ENCODE measurements around the gene KLHL30.

Gene KLHL30

DNA sequence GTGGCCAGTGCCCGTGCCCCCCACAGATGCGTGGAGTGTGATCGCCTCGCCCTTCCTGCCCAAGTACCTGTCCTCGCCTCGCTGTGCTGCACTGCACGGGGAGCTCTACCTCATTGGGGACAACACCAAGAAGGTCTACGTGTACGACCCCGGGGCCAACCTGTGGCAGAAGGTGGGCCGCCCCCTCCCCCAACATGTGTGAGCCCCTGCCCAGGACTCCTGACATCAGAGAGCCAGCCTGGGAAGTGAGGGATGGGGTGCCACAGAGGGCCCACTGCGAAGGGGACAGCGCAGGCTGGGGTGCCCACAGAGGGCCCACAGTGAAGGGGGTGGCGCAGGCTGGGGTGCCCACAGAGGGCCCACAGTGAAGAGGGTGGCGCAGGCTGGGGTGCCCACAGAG lies 10.5 kb downstream of the KLHL30 start:
- DNase-seq = no peak

DNA sequence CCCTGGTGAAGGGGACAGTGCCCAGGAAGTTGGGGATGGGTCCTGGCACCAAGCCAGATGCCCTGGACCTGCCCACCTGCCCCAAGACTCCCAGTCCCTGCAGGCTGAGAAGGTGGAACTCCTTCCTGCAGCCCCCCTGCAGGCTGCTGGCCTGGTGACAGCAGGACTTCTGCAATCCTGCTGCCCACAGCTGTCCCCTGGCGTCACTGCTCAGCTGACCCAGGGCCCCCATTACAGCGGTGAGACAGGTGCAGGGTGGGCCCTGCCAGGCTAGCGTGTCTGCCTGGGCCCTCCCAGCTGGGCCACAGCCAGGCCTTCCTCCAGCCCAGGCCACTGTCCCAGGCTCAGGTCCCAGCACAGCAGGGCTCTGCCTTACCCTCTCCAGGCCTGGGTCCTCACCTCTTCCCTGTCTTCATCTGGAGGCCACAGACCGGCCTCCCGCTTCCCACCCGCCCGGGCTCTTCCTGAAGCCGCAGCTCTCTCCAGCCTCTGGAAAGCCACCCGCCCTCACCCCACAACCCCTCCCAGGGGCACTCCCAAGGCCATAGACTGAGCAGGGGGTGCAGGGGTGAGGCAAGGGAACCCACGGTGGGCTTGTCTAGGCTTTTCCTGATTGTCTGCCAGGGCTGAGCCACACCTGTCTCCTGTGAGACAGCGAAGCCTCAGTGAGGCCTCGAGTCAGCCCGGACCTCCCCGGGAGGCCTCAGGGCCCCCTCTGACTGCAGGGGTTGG lies 11.5 kb downstream of the KLHL30 start:
- no peak for DNase-seq

DNA sequence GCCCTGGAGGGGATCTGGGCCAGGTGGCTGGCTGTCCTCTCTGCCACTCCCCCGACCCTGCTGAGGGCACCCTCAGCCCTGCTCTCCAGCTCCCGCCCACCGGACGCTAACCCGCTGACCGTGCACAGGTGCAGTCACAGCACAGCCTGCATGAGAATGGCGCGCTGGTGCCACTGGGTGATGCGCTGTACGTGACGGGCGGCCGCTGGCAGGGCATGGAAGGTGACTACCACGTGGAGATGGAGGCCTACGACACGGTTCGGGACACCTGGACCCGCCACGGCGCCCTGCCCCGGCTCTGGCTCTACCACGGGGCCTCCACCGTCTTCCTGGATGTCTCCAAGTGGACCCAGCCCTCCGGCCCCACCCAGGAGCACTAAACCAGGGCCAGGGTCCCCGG lies 12.2 kb downstream of the KLHL30 start:
- DNase-seq = no peak

DNA sequence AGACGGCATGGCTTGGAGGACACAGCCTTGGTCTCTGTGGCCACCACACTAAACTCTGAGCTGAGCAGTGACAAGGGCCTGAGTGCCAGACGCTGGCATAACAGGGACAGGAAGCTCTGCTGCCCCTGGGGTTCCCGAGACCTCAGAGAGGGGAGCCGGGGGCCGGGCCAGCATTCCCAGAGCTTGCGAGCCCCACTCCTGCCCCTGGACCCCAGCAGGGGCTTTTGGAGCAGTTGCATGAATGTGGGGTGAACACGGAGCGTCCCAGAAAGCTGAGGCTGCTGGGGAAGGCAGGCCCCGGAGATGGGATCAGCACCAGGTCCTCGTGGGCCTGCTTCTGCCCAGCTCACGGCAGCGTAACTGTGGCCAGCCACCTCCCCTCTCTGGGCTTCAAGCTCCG lies 12.7 kb downstream of the KLHL30 start:
- DNase-seq = no peak

DNA sequence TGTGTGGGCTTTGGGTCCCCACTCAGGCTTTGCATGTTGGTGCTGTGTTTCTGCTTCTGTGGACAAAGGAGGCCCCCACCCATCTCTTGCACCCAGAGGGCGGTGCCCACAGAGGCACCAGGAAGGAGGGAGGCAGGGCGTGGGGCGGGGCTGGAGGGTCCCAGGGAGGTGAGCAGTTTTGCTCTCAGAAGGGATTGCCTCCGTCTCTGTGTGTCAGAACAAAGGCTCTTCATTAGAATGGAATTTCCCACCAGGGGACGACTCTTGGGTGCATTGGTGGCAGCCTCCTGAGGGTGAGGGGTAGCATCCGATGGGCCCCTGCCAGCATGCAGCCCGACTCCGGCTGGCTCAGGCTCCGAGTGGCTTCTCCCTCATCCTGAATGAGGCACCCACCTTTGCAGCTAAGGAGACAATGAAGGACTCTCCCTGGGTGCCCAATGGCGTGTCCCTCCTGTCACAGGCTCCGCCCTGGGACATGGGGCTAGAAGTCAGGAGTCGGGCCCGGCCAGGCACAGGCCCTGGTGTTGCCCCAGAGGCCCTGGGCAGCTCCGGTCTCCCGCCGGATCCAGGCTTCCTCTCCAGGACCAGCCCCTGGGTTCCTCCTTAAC lies 13.3 kb downstream of the KLHL30 start:
- DNase-seq = no peak

DNA sequence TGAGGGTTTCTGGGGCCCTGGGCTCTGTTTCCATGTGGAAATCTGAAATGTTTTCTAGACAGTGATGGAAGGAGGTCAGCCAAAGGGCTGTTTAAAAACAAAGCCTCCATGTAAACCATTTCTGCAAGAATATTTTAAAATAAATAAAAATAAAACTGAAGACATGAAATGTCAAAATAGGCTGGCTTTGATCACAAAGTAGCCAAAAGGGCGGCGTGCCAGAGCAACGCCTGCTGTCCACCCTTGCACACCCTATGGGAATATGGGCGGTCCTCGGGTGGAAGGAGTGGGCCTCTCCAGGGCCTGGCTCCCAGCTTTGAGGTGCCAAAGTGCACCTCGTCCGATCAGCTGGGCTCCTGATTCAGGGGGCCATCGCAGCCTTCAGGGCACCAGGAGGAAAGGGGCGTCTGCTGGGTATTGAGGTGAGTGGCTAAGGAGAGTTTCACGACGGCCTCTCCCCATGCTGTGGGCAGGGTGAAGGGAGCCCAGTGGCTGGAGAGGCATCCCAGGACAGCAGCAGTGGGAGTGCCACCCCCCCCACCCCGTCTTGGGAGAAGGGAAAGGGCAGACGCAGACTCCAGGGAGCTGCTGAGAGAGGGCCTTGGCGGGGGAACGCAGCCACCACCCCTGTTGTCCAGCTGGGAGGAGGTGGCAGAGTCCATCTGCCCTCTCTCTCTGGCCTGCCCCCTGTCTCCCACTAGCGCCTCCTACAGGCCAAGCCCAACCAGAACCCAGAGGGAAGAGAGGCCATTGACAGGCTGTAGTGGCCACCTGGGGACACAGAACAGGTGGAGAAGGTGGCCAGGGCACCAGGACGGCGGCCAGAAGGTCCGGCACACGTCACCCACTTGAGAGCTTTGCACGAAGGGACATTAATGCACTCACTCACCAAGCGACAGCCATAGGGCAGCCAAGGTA lies 14.6 kb downstream of the KLHL30 start:
- DNase-seq = no peak

DNA sequence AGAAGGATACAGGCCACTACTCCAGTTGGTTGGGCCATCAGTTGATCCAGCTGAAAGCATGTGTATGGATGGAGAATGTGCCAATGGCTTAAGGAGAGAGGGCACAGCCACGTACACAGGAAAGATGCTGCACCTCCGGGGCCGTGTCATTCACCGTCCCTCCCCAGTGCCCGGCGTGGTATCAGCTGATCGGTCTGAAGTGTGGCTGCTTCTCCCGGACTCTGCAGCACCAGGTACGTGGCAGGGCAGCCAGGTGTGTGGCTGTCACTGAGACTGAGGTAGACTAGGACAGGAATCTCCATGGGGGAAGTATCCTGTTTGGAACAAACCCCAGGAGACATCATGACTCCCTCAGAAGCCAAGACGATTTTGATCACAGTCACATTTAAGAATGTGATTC lies 16.1 kb downstream of the KLHL30 start:
- no peak for DNase-seq

DNA sequence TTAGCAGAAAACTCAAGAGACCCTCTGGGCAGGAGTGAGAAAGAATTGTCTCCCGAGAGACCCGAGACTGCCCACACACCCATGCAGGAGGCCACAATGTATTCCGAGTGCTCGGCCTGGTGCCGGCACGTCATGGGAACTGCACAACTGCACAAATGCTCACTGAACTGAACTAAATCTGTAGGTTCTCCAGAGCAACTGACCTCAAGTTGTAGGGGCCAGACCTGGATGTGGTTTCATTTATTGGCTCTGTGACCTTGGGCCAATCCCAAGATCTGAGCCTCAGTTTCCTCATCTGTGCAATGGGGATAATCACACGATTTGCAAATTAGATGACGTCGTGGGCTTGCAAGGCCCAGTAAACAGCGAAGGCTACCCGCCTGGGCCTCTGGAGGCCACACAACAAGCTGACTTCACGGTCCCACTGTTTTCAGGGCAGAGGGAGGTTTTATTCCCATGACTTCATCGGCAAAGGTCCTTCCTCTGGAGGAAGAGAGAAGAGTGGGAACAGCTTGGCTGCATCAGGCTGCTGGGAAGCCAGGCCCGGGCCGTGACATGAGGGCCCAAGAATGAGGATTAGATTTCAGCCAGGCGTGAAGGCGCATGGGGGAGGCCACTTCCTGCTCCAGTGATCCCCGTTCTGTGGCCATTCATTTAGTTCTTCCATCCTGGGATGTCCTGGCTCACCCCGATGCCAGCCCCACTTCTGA lies 16.7 kb downstream of the KLHL30 start:
- DNase-seq = no peak

DNA sequence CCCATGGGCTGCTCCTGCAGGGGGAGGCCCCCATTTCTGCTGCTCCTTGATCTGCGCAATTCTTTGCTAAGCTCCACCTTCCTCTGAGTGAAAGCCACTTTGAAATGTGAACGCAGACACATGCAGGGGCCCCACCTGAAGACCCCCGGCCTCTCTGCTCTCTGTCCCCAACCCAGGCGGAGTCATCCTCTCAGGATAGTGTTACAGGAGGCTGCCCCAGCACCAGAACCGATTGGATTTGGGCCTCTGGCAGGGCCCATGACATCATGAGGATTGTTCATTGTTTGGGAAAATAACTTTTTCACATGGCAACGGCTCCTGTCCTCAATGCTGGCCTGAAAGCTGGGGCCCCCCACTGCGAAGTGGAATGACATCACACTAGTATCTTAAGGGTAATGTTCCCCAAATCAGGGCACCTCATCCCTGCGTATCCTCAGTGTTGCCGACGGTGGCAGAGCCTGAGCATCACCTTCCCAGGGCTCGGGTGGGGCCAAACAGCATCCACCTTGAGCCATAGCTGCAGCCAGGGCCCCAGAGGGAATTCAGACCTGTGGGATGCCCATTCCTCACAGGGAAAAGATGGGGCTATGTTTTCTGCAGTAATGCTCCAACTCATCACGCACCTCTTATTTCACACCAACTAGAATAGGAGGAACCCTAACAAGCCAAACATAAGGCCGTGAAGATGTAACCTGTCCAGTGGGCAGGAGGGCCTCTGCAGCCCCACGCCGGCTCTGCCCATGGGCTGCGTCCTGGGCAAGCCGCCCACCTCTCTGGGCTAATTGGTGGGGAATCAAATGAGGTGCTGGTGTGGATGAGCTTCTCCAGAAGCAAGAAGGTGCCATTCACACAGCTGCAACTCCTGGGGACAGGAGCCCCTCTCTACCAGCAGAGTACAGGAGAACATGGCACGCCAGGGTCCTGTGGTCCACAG lies 17.6 kb downstream of the KLHL30 start:
- no peak for DNase-seq

DNA sequence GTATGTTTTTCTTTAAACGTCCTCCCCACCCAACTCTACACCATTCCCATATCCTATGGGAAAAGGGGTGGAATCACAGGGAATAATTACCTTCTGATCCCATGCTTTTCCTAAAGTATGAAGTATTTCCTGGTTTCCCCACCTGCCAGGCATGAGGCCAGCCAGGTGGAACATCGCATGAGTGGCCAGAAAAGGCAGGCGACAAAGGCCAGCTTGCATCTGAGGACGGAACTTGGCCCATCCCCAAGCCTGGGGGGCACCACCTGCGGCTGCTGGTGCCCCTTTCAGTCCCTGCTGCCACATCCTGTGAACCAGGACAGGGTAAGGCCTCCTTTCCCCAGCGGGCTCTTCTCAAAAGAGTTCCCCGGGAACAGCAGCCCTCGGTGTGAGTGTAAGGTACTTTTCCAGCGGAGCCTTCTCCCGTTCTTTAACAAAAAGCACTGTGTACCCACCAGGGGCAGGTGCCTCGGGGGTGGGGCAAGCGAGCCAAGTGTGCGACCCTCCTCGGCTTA lies 19.1 kb downstream of the KLHL30 start:
- no peak for DNase-seq

DNA sequence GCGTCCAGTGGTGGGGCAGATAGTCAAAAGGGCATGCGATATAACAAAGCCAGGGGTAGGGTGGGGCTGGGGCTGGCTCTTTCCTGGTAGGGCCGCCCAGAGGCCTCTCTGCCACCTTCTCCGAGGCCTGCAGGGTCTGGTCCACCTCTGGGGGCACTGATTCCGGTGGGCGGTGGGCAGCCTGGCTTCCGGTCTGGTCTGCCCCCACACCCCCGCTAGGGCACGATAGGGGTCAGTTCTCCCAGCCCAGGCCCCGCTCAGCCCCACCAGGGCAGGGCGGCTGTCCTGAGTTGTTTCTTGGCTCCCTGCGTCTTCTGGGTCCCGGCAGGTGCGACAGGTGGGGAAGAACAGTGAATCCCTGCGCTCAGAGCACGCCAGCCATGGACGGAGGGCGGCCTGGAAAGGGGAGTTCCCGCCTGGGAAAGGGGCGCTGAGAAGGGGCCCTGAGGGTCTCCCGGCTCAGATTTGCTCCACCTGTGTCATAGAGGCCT lies 19.6 kb downstream of the KLHL30 start:
- no peak for DNase-seq

DNA sequence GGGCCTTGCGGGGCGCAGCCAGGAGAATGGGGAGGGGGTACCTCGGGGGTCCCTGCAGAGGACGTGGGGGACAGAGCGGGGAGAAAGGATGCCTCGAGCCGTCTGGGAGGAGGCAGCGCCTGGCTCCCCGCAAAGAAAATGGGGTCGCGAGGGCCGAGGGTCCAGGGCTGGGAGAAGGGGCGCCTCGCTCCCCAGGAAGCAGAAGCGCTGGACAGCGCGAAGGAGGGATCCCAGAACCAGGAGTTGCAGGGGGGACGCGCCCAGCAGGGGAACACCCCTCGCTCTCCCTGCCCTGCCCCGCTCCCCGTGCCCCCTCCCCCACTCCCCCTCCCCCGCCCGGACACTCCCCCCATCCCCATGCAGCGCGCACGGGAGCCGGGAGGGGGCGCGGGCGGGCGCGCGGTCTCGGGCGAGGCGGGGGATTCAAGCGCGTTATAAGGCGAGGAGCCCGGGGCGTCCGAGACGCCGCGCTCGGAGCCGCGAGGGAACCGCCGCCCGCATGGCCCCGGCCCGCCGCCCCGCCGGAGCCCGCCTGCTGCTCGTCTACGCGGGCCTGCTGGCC lies 20.1 kb downstream of the KLHL30 start, which contains the start of gene ERFE:
Gene ERFE (plus strand): TSS at position 462 of the 562 bp plus-strand sequence. CDS start 38 bp downstream, at position 500.
- no peak for DNase-seq

DNA sequence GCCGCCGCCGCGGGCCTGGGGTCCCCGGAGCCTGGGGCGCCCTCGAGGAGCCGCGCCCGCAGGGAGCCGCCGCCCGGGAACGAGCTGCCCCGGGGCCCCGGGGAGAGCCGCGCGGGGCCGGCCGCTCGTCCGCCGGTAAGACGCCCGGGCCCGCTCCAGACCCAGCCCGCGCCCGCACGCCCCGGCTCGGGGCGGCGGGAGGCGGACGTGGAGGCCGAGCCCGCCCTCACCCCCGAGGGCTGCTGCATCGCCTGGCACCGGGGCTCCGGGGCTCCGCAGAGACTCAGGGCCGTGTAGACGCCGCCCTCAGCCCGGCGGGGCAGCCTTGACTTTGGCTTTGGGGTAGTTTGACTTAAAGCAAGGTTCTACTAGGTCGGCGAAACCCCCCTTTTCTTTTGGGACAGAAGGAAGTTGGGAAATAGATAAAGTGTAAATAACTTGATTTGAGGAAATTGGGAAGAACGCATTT lies 20.6 kb downstream of the KLHL30 start:
- no peak for DNase-seq

DNA sequence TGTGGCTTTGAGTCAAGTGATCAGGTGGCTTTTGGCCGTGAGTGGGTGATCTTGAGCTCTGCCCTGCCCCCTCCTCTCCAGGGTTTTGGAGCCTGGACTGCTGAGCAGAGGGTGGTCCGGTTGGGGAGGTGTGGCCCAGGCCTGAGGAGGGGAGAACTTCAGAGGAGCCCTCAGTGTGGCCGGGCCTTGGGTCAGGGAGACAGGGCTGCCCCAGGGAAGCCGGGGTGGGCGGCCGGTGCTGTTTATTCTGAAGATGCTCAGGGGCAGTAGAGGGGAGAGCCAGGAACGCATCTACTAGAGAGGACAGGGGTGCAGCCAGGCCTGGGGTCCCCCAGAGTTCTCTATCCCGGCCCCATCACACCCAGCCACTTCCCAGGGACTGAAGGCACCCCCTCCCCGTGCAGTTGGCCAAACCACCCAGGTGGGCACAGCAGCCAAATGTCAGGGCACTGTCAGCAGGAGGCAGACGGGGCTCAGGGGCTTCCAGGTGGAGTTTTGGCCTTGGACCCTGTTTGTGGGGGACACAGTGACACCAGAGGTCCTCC lies 21.3 kb downstream of the KLHL30 start:
- no peak for DNase-seq

DNA sequence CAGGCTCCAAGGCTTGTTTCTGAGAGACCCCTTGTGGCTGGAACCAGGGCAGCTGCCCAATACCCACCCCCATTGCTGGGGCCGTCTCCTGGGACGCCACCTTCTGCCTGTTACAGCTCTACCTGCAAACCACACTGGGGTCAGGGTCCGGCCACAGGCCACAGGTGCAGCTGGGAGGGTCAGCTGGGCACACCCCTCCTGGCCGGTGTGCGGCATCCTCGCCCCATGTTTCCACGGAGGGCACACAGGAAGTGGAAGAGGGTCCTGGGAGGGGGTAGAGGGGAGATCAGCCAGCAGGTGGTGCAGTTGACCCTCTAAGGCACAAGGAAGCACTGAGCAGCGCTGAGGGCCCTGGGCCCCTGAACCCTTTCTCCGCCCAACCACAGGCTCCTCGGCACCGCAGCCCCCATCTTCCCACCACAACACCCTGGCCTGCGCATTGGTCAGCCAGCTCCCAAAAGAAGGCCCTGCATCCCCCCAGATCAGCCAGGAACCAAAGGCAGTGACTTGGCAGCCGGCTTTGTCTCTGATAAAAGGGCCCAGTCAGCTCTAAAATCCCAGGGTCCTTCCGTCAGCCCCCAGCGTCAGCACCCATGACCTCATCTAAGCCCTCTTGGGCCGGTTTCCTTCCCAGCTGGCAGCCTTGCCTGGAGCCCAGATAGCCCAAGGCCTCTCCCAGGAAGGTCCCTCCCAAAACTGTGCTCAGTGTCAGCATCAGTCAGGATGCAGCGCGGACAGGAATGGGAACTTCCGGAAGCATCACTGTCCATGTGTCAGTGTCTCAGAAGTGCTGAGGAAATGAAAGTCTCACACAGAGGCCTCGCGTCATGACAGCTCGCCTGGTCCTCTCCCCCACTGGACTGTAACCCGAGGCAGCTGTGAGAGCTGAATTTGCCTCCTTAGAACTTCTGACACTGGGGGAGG lies 22.0 kb downstream of the KLHL30 start:
- no peak for DNase-seq

DNA sequence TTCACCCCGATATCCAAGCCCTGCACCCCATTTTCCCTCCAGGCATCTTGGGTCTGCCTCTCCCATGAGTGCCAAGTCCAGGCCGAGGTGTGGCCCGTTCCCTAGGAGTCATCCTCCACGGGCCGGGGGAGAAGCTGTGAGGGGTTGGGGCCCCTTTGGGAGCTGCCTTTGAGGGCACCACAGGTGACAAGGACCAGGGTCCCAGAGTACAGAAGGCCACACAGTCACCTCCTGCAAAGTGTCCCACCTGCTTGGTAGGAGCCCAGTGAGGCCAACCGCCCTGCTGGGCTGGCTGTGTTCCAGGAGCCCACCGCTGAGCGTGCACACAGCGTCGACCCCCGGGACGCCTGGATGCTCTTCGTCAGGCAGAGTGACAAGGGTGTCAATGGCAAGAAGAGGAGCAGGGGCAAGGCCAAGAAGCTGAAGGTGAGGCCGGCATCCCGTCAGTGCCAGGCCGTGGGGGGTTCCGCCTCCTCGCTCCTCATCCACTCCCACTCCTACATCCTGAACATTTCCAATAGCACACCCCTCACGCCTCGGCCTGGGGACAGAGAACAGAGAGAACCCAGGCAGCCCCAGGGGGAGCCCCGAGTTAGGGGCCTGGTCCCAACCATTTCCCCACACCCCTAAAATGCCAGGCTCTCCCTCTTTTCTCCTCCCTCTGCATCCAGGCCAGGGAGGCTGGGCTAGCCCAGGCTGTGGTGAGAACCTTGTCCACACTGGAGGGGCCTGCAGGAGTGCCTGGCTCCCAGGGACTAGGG lies 23.0 kb downstream of the KLHL30 start:
- no peak for DNase-seq

DNA sequence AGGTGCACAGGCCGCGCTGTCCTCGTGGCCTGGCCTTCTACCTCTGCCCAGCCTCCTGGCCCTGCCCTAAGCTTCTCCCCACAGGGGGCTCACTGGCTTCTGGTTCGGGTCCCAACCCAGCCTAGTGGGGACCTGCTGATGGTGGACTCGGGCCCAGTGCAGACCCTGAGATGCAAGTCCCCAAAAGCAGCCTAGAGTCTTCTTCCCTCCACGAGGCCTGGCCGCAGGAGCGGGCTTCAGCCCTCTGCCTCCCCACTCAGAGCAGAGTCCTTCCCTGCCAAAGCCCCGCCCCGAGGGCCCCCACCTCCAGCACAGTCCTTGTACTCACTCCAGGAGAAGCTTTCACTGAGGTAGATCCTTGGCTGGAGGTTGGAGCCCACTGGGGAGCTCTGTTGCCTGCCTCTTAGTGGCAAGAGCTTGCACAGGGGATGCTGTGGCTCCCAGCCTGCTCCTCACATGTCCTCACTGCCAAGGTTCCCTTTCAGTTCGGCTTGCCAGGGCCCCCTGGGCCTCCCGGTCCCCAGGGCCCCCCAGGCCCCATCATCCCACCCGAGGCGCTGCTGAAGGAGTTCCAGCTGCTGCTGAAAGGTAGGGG lies 23.9 kb downstream of the KLHL30 start:
- no peak for DNase-seq

DNA sequence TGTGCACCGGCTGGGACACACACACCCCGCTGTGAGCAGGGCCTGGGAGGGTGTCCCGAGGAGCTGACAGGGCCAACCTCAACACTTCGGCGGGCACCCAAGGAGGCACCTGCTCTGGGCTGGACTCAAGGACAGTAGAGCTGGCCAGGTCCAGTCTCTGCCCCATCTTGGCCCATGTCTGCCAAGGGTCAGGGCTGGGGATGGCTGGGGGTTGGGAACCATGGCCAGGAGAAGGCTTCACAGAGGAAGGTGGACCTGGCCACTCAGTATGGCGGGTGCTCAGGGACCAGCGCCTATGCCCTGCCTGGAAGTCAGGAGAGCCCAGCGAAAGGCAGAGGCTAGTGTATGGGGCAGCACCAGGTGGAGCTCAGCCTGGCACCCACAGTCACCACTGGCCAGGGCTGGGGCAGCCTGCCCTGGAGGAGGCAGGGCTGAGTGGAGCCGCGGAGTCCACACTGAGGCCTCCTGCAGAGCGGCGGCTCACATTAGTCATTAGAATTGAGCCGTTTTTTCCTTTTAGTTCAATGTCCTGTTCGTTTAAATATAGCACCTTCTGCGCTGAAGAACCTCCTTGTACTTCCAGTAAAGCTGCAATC lies 24.5 kb downstream of the KLHL30 start:
- DNase-seq = no peak

All from midbrain (tissue), 1 donor.